Keratinocyte (primary cell): Measurements from ENCODE around the gene SIGLEC8.

Experiments used
- EZH2 ChIP-seq: IDR thresholded peaks from one replicate; pipeline ENCODE4 v1.6.1; 2012; ENCODE audit warnings: inconsistent platforms, mild to moderate bottlenecking, low read length, moderate library complexity
- TF ChIP-seq, protein P1 (sequence below), 3 experiments: IDR thresholded peaks in 1 of 3; conservative IDR thresholded peaks in 1 of 3; optimal IDR thresholded peaks in 1 of 3; 2 replicates in 2 of 3; 3 replicates in 1 of 3; pipeline versions ENCODE3 to v1.5.1; 2011; ENCODE audit warnings: low read length in 3 of 3, mild to moderate bottlenecking in 3 of 3, moderate library complexity in 2 of 3, control low read depth in 1 of 3, inconsistent platforms in 1 of 3; ENCODE audit not compliant: insufficient read depth in 2 of 3; ENCODE audit errors: extremely low read depth in 1 of 3

DNA sequence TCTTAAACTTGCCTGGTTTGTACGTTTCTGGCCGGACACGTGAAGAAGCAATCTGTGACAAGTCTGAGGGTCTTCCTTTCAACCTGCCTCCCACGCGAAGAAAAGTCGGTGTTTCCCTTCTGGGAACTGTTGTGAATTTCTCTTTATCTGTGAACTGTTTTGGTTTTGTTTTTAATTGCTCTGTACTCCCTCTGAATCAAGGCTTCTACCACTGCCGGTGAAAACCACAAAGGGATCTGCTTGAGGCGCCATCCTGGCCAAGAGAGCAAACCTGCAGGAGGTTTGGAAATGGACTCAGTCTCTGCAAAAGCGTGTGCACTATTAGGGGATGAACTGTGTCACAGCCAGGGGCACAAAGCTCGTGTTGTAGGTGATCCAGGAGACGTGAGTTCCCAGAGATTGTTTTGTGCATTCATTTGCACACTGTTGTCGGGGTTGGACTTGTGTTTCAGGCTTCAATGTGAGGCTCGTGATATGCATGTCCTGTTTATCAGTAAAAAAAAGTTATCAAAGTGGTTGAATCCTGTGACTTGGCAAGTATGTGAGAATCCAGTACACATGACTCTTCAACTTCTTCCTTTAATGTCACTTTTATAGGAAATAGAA lies 9.7 kb downstream of the SIGLEC8 start:
- TF ChIP-seq, protein P1, sequence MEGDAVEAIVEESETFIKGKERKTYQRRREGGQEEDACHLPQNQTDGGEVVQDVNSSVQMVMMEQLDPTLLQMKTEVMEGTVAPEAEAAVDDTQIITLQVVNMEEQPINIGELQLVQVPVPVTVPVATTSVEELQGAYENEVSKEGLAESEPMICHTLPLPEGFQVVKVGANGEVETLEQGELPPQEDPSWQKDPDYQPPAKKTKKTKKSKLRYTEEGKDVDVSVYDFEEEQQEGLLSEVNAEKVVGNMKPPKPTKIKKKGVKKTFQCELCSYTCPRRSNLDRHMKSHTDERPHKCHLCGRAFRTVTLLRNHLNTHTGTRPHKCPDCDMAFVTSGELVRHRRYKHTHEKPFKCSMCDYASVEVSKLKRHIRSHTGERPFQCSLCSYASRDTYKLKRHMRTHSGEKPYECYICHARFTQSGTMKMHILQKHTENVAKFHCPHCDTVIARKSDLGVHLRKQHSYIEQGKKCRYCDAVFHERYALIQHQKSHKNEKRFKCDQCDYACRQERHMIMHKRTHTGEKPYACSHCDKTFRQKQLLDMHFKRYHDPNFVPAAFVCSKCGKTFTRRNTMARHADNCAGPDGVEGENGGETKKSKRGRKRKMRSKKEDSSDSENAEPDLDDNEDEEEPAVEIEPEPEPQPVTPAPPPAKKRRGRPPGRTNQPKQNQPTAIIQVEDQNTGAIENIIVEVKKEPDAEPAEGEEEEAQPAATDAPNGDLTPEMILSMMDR (optimal IDR thresholded peaks at IDR 0.05 in 1 of 3, IDR thresholded peaks at IDR 0.05 in 1 of 3, conservative IDR thresholded peaks at IDR 0.05 in 1 of 3; ENCODE audit: extremely low read depth in 1 of 3, insufficient read depth in 2 of 3, low read length in 3 of 3): no peak
- no peak for TF ChIP-seq EZH2
